Caco-2 (cell line): ENCODE measurements around the gene GALNT14. TPM values are rescaled to one million over a fixed set of nuclear protein-coding genes. Genes with fewer than 3 reads are reported as not detected.

Source experiments
- BruUV-seq: library from RNA; stranded (reverse); fragments of 400-500 nt; replicated peaks from 2 replicates; lab custom pipeline; 2021; lab: Mats Ljungman, UMichigan
- CTCF ChIA-PET: fragments of 300-600 bp; sonication (Branson Sonifier 250); formaldehyde crosslinking; loops from one replicate; lab custom pipeline; 2022; ENCODE audit warnings: antibody characterized with exemption; lab: Charles Lee
- POLR2A ChIA-PET: fragments of 300-600 bp; sonication (Branson Sonifier 250); formaldehyde crosslinking; loops from one replicate; lab custom pipeline; 2022; ENCODE audit warnings: antibody characterized with exemption; lab: Charles Lee
- DNase-seq, 2 experiments: peaks; one replicate each; pipeline versions ENCODE4 v3.0.0 to v3.0.0-alpha.2; 2020 to 2022
- H3K27me3 ChIP-seq: replicated peaks from 2 replicates; pipeline ENCODE4 v1.6.0; 2011; ENCODE audit warnings: low read length; ENCODE audit not compliant: control insufficient read depth, insufficient read depth
- H3K36me3 ChIP-seq: 2 replicates; pipeline ENCODE4 v1.5.1; 2011; ENCODE audit warnings: low read length; ENCODE audit not compliant: control insufficient read depth, insufficient read depth
- H3K4me1 ChIP-seq: fragments of 250-450 bp; sonication (Bioruptor Pico); 2 replicates; pipeline ENCODE4 v1.5.1; 2020; ENCODE audit warnings: mild to moderate bottlenecking
- H3K4me3 ChIP-seq: 2 replicates; pipeline ENCODE4 v1.5.1; 2011; ENCODE audit warnings: low read depth, mild to moderate bottlenecking, control low read depth, low read length
- H3K9me3 ChIP-seq: fragments of 250-450 bp; sonication (Bioruptor Pico); 2 replicates; pipeline ENCODE4 v1.5.1; 2020; ENCODE audit warnings: mild to moderate bottlenecking, moderate library complexity
- H3K27ac Mint-ChIP-seq: one replicate; pipeline ENCODE4 v1.8.0; 2022; ENCODE audit warnings: mixed read lengths; ENCODE audit not compliant: unreplicated experiment
- H3K27me3 Mint-ChIP-seq: one replicate; pipeline ENCODE4 v1.8.0; 2022; ENCODE audit warnings: mixed read lengths; ENCODE audit not compliant: insufficient read depth, unreplicated experiment
- H3K36me3 Mint-ChIP-seq: one replicate; pipeline ENCODE4 v1.8.0; 2022; ENCODE audit warnings: mild to moderate bottlenecking, mixed read lengths; ENCODE audit not compliant: insufficient read depth, unreplicated experiment
- H3K4me1 Mint-ChIP-seq: one replicate; pipeline ENCODE4 v1.8.0; 2022; ENCODE audit warnings: low read depth, mixed read lengths; ENCODE audit not compliant: unreplicated experiment
- H3K4me3 Mint-ChIP-seq: one replicate; pipeline ENCODE4 v1.8.0; 2022; ENCODE audit warnings: mild to moderate bottlenecking, moderate library complexity, mixed read lengths; ENCODE audit not compliant: unreplicated experiment
- H3K9me3 Mint-ChIP-seq: one replicate; pipeline ENCODE4 v1.8.0; 2022; ENCODE audit warnings: mixed read lengths; ENCODE audit not compliant: unreplicated experiment
- CTCF ChIP-seq, 2 experiments: fragments of 200-600 bp in 1 of 2; IDR thresholded peaks; 1 replicate in 1 of 2; 2 replicates in 1 of 2; pipeline versions ENCODE4 v1.5.1 to v1.8.0; 2011 to 2022; ENCODE audit warnings: antibody characterized with exemption in 1 of 2, control low read depth in 1 of 2, inconsistent platforms in 1 of 2, low read depth in 1 of 2, low read length in 1 of 2, mild to moderate bottlenecking in 1 of 2, moderate library complexity in 1 of 2; ENCODE audit not compliant: insufficient read depth in 1 of 2, severe bottlenecking in 1 of 2, unreplicated experiment in 1 of 2
- intact Hi-C: fragments of 100-400 bp; cut with micrococcal nuclease; formaldehyde crosslinking; loops from one replicate; pipeline ENCODE4 v1.10.0; 2022; ENCODE audit not compliant: unreplicated experiment
- total RNA-seq: library from RNA; stranded (reverse); gene quantifications from 2 replicates; pipeline ENCODE4 v1.2.3, GENCODE V29; 2022

Gene GALNT14
- total RNA-seq, 1 experiment from 2014 or later = not detected

GRCh38 chr2:31075431-31075830, 62.8 kb downstream of the GALNT14 start:
- CTCF ChIA-PET = no interaction called here

GRCh38 chr2:31071741-31072140, 66.5 kb downstream of the GALNT14 start:
- Histone ChIP-seq H3K9me3 (no peaks in the 10 kb centered on the region), H3K36me3 (no peaks in the 10 kb centered on the region), H3K4me1 (no peaks in the 10 kb centered on the region), H3K4me3 (no peak overlapping the region), H3K27me3 (peaks cover 3% of the 10 kb centered on the region; the same call in 1 of the 2 replicates)
- intact Hi-C loops = no loop called here
- no peak overlapping the region for H3K4me3 Mint-ChIP-seq
- DNase-seq = no peak
- no TSS peak for BruUV-seq
- no peaks in the 10 kb centered on the region for H3K36me3 Mint-ChIP-seq
- no peaks in the 10 kb centered on the region for H3K4me1 Mint-ChIP-seq
- H3K27me3 Mint-ChIP-seq = peaks cover 20% of the 10 kb centered on the region
- no peak overlapping the region for H3K27ac Mint-ChIP-seq
- H3K9me3 Mint-ChIP-seq = no peaks in the 10 kb centered on the region
- ChIA-PET POLR2A (no interaction called here), CTCF (no interaction called here)
- no peak for TF ChIP-seq CTCF (IDR thresholded peaks at IDR 0.05; ENCODE audit: insufficient read depth in 1 of 2, low read depth in 1 of 2, low read length in 1 of 2, severe bottlenecking in 1 of 2, unreplicated experiment in 1 of 2)

More at GRCh38 chr2:31075431-31075830, 62.8 kb downstream of the GALNT14 start:
- H3K27me3 ChIP-seq = peaks cover 2% of the 10 kb centered on the region; the same call in 1 of the 2 replicates
- DNase-seq = no peak
- no peaks in the 10 kb centered on the region for H3K4me1 ChIP-seq
- no TSS peak for BruUV-seq
- Mint-ChIP-seq H3K9me3 (no peaks in the 10 kb centered on the region), H3K36me3 (no peaks in the 10 kb centered on the region), H3K4me3 (no peak overlapping the region), H3K27ac (no peak overlapping the region), H3K4me1 (no peaks in the 10 kb centered on the region), H3K27me3 (peaks cover 27% of the 10 kb centered on the region)
- H3K4me3 ChIP-seq = no peak overlapping the region
- POLR2A ChIA-PET = no interaction called here
- H3K36me3 ChIP-seq = no peaks in the 10 kb centered on the region
- no peaks in the 10 kb centered on the region for H3K9me3 ChIP-seq
- TF ChIP-seq CTCF (IDR thresholded peaks at IDR 0.05; ENCODE audit: insufficient read depth in 1 of 2, low read depth in 1 of 2, low read length in 1 of 2, severe bottlenecking in 1 of 2, unreplicated experiment in 1 of 2) = no peak
- intact Hi-C loops = no loop called here

- intact Hi-C loops = no loop called here
- Mint-ChIP-seq H3K36me3 (no peaks in the 10 kb centered on the region), H3K4me3 (no peak overlapping the region), H3K27ac (no peak overlapping the region), H3K4me1 (no peaks in the 10 kb centered on the region), H3K9me3 (no peaks in the 10 kb centered on the region), H3K27me3 (peaks cover 20% of the 10 kb centered on the region)
- Histone ChIP-seq H3K27me3 (peaks cover 3% of the 10 kb centered on the region; the same call in 1 of the 2 replicates), H3K36me3 (no peaks in the 10 kb centered on the region), H3K9me3 (no peaks in the 10 kb centered on the region), H3K4me3 (no peak overlapping the region), H3K4me1 (no peaks in the 10 kb centered on the region)
- no peak for DNase-seq
- no peak for TF ChIP-seq CTCF (IDR thresholded peaks at IDR 0.05; ENCODE audit: insufficient read depth in 1 of 2, low read depth in 1 of 2, low read length in 1 of 2, severe bottlenecking in 1 of 2, unreplicated experiment in 1 of 2)
- CTCF ChIA-PET = no interaction called here
- no TSS peak for BruUV-seq
- POLR2A ChIA-PET = no interaction called here
Observed at GRCh38 chr2:31070339-31071125, 67.7 kb downstream of the GALNT14 start.
